ENCODE results near the gene MYOD1.

MYOD1 gene

DNA sequence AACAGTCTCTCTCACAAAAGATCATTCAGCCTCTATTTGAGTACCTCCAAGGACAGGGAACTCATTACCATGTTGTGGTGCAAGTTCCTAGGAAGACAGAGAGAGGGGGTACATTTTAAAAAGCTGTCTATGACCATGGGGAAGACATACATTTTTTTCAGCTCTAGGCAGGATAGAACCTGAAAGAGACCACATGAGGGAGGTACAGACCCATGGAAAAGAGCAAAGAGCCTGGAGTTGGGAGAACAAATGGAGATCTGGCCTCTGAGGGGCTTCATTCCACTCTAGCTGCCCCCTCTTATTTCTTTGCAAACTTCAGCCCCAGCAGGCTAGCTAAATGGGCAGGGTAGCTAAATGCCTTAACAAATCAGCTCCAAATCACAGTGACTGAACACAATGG, 51.5 kb downstream of the MYOD1 start:
- H3K4me3 ChIP-seq (ENCODE audit: low read depth, low read length), result no peak overlapping the region
- no peak for DNase-seq (ENCODE audit: low read depth)
- TF ChIP-seq, protein P1, sequence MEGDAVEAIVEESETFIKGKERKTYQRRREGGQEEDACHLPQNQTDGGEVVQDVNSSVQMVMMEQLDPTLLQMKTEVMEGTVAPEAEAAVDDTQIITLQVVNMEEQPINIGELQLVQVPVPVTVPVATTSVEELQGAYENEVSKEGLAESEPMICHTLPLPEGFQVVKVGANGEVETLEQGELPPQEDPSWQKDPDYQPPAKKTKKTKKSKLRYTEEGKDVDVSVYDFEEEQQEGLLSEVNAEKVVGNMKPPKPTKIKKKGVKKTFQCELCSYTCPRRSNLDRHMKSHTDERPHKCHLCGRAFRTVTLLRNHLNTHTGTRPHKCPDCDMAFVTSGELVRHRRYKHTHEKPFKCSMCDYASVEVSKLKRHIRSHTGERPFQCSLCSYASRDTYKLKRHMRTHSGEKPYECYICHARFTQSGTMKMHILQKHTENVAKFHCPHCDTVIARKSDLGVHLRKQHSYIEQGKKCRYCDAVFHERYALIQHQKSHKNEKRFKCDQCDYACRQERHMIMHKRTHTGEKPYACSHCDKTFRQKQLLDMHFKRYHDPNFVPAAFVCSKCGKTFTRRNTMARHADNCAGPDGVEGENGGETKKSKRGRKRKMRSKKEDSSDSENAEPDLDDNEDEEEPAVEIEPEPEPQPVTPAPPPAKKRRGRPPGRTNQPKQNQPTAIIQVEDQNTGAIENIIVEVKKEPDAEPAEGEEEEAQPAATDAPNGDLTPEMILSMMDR (IDR thresholded peaks at IDR 0.05; ENCODE audit: low read depth, low read length, missing control alignments), result no peak

DNA sequence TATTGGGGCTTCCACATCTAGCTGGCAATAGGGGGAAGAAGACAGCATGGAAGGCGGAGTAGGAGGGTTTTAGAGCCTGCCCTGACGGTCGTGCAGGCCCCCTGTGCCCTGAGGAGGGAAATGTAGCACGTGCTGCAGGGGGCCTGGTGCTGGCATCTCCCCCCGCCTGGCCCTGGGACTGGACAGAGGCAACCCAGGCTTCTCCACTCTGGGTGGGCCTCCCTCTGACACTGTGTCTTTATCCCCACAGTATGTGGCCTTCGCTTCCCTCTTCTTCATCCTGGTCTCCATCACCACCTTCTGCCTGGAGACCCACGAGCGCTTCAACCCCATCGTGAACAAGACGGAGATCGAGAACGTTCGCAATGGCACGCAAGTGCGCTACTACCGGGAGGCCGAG, 52.0 kb downstream of the MYOD1 start:
- TF ChIP-seq, protein P1 (IDR thresholded peaks at IDR 0.05; ENCODE audit: low read depth, low read length, missing control alignments), result no peak
- no peak for DNase-seq (ENCODE audit: low read depth)
- H3K4me3 ChIP-seq (ENCODE audit: low read depth, low read length), result no peak overlapping the region
